GM19240 (cell line): ENCODE data around the gene TET2.

Source experiments
- DNase-seq: peaks from one replicate; pipeline ENCODE4 v3.0.0; 2011; ENCODE audit warnings: low spot score; ENCODE audit not compliant: insufficient read length

Gene TET2

DNA sequence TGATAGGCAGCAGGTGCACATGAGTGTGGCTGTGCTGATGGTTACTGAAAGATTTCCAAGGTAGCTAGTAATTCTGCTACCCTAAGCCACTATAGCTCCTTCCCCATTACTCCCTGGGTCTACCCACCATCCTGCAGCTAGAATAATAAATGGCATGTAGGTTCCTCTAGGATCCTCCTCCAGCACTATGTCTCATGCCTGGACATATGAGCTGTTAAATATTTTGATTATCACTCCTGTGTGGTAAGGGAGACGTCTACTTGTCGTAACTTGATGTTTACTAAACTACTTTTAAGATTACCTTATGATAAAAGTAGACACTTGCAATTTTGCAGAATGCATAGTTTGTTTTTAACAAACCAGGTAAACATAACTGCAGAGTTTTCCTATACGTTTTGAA is 35.5 kb downstream of the TET2 start:
- no peak for DNase-seq

DNA sequence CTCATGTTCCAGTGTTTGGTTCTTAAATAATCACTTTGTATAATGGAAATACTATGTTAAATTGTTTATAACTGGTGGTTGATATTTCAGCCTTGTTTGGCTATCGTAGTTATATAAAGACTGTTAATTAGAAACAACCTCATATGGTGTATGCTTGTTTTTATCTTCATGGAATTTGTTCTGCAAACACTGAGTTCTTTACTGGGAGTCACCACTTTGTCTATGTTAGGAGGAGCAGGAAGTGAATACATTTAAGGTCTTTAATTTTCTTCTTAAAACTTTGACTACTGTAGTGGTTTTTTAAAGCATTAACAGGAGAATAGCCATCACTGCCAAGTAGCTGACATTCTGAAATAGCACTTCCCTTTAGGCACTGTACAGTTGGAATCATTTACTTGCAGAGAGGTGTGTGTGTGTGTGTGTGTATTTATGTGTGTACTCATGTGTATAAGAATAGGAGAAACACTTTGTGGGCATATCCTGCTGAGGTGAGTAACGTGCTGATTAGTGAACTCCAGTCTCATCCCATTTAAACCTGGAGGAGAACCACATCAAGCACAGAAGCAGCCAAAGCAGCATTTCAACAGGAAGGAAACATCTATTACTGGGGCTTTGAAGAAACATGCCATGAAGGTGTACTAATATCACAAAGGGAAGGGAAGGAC is 37.8 kb downstream of the TET2 start:
- no peak for DNase-seq

- no peak for DNase-seq
Observed at GRCh38 chr4:105186701-105187161, 40.1 kb downstream of the TET2 start.

GRCh38 chr4:105189855-105190650 is 43.4 kb downstream of the TET2 start:
- no peak for DNase-seq

DNA sequence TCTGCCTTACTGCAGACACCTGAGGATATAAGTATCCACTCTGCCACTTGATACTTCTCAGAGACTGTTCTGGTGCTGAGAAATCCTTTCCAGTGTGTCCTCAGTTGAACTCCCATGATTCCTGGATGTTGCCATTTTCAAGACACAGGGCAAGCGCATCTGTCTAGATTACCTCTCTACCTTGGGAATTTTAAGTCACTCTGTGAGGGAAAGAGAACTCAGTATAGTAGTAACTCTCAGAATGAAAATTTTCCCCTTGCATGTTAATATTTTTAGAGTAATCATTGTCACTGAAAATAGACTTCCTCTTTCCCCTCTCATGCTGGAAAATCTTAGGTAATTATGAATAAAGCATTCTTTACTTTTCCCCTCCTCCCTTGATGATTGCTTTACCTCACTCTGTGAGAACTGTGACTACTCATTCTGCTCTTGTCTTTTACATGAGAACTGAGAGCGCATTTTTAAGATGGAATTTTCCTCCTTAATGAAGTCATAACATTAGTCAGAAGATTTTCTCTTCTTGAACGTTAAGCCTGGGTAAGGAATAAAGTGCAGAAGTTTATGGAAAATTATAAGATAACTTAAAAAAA is 45.0 kb downstream of the TET2 start:
- no peak for DNase-seq

- no peak for DNase-seq
Observed at GRCh38 chr4:105192474-105192873, 45.8 kb downstream of the TET2 start.

DNA sequence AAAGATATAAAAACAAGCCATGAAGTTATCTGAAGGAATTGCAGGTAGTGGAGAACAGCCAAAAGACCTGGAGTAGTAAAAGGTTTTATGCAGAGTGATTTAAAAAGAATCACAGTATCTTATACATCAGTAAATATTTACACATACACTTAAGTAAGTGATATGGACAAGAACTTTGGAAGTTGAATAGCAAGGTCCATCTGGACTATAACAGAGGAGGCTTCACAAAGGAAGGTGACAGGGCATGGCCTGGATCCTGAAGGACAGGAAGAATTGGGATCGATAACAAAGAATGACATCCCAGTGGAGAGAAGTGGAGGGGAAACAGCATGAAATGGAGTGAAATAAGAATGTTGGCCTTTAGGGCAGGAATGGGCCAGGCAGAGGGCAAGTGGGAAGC is 46.2 kb downstream of the TET2 start:
- DNase-seq, result no peak

DNA sequence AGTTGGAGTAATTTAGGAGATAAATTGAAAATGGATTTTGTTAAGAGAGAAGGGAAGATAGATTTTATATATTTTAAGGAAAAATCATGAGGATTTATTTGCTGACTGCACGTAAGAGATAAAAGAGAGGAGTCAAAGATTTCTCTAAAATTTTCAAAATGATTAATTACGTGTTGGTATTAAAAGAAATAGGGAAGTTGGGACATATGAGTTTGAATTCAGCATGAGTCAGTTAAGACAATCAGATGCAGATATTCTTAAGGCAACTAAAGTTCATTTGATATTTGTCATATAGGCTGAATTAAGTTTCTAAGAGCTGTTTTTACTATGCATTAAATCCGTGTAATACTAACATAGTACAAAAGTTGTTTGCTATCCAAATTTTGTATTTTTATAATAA is 46.9 kb downstream of the TET2 start:
- DNase-seq, result no peak

GRCh38 chr4:105194328-105195231 is 47.9 kb downstream of the TET2 start:
- peak; percentile 13 for DNase-seq

DNA sequence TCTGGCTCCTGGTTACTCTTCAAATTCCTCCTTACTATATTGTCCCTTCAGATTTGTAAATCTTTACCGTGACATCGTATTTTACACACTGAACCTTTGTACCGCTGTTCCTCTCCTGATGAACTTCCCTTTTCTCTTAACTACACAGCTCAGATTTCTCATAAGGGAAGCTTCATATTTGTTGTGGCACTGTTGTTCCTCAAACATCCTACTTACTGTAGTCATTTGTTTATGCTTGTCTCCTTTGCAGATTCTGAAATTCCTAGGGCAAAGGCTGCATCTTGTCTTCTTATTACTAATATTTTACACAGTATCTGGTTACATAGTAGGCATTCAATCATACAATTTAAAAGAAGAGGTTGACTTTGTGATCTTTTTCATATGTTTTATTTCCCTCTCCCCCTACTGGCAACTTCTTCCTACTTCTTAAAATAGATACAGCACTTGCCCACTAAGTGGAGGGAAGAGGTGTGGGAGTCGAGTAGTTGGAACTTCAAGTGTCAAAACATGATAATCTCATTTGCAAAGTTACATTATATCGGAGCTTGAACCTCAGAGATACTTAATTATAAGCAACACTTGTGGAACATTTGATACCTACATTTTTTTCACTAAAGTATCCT is 50.0 kb downstream of the TET2 start:
- DNase-seq, result no peak

- DNase-seq, result no peak
Observed at GRCh38 chr4:105197777-105198176, 51.1 kb downstream of the TET2 start.

GRCh38 chr4:105198541-105198940 is 51.9 kb downstream of the TET2 start:
- DNase-seq, result no peak

DNA sequence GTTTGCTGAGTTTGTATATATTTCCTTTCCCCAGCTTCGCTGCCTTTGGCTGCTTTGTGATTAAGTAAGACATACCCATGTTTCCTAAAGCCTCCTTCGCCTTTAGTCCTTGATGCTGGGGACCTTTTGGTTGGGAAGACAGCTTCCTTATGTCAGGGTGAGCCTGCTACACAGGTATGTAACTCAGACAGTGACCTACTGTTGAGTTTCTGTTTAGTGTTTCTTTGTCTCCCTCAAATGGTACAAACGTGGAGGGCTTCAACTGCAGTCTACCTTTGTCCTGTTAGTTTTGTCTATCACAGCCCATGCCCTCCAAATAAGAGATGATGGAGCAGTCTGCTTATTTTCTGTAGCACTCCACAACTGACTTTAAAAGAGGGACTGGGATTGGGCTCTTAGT is 59.5 kb downstream of the TET2 start:
- no peak for DNase-seq

- no peak for DNase-seq
Observed at GRCh38 chr4:105207386-105207785, 60.7 kb downstream of the TET2 start.

DNA sequence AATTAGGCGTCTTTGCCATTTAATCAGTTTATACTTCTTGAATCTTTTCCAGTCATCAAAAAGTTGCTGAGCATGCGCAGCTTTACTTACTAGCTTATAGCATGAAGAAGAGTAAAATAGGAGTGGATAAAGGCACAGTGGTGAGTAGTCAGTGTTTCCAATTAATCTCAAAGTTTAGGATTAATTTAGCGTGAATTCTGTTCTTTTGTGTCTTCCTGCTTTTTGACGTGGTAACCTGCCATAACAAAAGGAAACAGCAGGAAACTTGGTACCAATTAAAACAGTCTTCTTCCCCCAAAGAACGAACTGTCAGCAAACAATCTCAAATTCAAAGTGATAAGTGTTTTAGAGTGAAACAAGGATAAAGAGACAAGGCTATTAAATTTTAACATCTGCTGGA is 61.9 kb downstream of the TET2 start:
- no peak for DNase-seq

DNA sequence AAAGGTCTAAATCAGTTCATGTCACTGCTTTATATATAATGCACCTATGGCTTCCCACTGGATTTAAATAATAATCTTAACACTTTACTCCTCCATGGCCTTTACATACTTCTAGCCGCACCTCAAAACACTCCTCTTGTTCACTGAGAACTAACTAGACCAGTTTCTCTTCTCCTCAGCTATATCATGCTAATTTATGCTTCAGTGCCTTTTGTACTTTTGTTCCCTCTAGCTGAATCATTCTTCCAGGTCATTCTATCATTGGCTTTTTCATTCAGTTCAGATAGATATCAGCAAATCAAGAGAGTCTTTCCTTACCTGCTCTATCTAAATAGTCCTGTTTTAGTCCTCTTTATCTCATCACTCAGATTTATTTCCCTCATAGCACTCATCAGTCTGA is 64.2 kb downstream of the TET2 start:
- no peak for DNase-seq

DNA sequence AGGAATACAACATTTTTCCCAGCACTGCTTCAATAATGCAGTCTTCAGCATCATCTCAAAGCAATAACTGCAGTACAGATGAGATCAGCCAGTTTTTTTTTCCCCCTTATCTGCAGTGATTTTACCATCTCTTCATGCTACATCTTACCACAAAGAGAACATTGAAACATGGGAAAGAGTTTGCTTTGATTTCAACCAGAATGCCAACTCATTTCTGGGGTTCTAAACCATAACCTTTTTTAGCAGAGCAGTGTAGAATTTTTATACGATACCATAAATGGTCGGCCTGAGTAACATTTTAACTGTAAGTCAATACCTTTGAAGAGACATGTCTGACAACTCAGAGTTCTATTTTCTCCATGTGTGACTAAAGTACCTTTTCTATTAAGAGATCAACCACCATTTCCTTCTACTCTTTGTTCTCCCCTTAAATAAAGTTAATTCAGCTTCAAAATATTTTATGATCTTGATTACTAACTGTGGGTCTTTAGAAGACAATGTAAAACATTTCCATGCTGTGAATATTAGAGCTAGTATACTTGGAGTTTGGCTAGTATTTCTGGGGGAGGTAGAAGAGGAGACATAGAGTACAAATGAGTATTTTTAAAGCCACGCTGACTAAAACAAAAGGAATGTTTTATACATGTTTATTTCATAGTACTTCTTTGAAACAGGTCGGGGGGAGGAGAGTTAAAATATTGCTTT is 69.1 kb downstream of the TET2 start:
- DNase-seq, result no peak

DNA sequence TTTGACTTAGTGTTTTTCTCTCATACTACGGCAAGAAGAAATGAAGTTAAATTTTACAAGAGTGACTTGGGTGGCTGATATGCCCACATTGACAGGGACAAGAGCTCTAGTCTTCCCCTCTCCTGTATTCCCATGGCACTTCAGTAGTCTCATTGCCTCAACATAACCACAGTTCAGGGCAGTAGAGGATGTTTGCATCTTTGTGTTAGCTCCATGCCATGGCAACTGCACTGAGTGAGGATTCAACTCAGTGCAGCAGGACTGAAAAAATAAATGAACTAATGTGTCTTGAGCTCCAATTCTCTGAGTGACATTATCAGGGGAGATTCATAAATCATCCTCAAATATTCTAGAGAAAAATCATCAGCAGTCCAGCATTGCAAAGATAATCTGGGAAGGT is 78.8 kb downstream of the TET2 start:
- no peak for DNase-seq

- no peak for DNase-seq
Observed at GRCh38 chr4:105227054-105227453, 80.4 kb downstream of the TET2 start.

- DNase-seq, result no peak
Observed at GRCh38 chr4:105230287-105230686, 83.6 kb downstream of the TET2 start.
